HG02870 (cell line): ENCODE data around the gene TMEM273.

Source experiments
- ATAC-seq: cut with Tn5 transposase; IDR thresholded peaks from one replicate; pipeline ENCODE4 v1.9.1; 2021; ENCODE audit warnings: mild to moderate bottlenecking, moderate library complexity; ENCODE audit not compliant: unreplicated experiment

The TMEM273 gene

DNA sequence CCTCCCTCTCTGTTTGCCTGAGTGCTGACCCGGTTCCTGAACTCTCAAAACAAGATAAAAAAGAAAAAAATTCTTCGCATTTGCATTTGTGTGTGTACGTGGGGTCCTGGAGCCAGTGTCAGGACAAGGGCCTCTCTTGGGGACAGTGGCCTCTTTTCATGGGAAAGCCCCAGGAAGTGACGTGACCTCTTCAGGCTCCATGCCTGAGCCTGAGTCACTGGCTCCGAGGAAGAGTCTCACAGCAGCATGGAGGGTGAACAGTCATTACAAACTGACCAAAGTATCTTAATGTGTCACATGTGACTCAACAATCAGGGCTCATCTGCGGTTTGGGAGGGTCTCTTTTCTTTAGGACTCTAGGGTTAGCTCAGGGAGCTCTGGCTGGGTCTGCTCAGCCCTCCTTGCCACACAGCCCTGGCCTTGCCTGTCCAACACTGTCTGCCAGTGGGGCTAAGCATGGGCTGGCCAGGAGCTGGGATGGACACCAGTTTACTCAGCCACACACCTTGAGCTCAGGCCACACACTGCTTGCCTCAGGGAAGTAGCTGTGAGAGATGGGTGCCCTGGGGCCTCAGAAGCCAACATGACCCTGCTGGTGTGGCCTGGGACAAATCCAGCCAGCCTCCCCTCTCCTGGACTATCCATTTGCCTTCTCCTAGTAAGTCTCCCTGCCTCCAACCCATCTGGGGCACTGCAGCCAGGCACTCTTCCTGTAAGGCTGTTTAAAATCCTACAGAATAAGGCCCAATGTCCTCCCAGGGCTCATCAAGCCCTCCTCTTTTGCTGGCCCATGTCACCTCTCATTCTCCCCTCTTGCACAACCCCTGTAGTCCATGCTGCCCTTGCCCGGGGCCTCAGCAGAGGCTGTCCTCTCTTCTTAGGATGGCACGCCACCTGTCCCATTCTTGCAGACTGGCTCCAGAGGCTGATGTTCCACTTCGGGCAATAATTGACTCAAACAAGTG is 10.5 kb downstream of the TMEM273 start:
- ATAC-seq = peak; percentile 85

- ATAC-seq = no peak
Measured at GRCh38 chr10:49176310-49177268, 11.6 kb downstream of the TMEM273 start.

- no peak for ATAC-seq
Measured at GRCh38 chr10:49175587-49176309, 12.4 kb downstream of the TMEM273 start.

GRCh38 chr10:49174926-49175500 is 13.2 kb downstream of the TMEM273 start:
- no peak for ATAC-seq

- no peak for ATAC-seq
Measured at GRCh38 chr10:49174261-49174925, 13.8 kb downstream of the TMEM273 start.

DNA sequence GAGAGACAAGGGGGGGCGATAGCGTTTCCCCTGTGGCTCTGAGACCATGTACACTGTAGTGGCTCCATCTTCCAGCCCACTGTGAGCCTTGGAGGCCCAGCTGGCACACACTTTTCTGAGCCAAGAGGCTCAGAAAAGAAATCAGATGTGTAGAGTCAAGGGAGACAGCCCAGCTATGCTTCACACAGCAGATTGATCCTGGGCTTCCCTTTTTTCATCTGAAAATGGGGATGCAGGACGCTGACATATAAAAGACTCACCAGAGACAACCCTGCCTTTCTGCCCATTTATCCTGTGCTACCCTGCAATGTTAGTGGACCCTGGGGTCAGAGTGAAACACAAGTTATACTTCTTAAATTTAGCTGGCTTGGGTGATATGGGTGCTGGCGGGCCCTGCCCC is 14.3 kb downstream of the TMEM273 start:
- ATAC-seq = no peak

DNA sequence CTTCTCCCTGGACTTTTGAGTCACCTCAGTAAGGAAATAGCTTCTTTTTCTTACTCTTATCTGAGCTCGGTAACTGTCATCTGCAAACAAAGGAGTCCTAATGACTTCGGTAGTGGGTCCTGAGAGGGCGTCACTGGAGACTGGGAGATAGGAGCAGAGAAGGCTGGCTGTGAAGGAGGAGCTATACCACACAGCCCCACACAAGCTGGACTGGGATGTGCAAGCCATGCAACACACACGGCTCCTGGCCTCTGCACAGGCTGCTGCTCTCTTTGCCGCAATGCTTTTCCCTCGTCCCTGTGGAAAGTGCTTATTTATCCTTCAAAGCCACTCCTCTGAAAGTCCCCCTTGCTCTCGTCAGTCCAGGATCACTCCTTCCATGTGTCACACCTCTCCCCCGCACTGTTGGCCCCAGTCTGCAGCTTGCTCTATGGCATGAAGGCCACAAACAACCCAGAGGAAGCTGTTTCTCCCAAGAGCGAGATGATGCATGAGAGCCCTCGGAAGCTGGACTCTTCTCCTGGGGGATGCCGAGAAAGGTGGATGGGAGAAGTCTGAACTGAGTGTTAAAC is 14.9 kb downstream of the TMEM273 start:
- ATAC-seq = no peak

DNA sequence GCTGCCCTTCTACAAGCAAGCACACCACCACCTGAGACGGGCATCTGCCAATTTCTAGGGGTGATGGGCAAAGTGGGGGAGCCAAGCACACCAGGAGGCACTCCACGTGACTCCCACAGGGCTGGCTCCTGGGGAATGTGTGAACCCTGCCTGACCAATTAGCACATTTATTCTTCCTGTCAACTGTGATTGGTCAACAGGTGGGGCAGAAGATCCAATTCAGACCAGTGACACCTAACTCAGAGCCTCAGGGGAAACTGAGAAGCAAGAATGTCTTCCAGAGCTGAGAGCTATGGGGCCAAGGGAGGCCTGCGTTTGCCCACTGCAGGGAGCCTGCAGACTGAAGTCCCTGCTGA is 15.4 kb downstream of the TMEM273 start:
- ATAC-seq = no peak

- ATAC-seq = no peak
Measured at GRCh38 chr10:49172061-49172776, 16.0 kb downstream of the TMEM273 start.

DNA sequence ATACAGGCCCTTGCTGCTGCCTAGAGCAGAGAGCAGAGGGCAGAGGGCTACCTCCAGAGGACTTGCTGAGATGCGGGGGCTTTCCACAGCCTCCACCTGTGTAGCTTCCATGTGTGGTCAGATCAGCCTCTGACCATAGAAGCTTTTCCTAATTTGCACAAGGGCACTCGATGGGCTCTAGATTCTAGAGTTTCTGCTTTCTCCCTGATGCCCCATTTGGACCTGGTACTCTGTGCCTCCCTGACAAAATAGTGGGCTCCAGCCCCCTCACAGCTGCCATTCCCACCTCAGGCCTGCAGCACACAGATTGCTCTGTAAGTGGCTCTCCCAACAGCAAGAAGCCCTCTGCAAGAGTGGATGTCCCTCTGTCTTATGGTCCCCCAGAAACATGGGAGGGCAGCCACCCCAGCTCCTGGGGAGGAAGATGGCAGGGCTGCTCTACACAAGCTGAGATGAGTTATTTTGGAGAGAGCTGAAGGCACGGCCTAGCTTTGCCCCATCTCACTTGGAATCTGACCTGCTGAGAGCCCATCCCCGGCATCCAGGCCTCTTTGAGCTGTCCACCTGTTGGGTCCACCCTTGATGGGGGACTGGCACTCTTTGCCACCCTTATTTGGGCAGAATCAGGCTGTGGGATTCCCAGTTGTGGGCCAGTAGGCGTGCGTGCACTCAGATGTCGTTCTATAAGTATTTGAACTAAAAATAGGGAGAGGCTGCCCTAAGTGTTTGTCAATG is 16.7 kb downstream of the TMEM273 start:
- ATAC-seq = no peak

GRCh38 chr10:49170632-49171325 is 17.4 kb downstream of the TMEM273 start:
- ATAC-seq = no peak

- no peak for ATAC-seq
Measured at GRCh38 chr10:49169776-49170175, 18.4 kb downstream of the TMEM273 start.

- ATAC-seq = no peak
Measured at GRCh38 chr10:49168831-49169500, 19.2 kb downstream of the TMEM273 start.

GRCh38 chr10:49168171-49168540 is 20.0 kb downstream of the TMEM273 start:
- no peak for ATAC-seq

GRCh38 chr10:49167425-49168170 is 20.6 kb downstream of the TMEM273 start:
- ATAC-seq = no peak
